Tibial artery (tissue), 4 donors: Measurements from ENCODE around the gene CRABP2.

Experiments used
- DNase-seq, 2 donors: peaks; one replicate each; pipeline ENCODE4 v3.0.0-alpha.2; 2019
- H3K27ac ChIP-seq, 2 donors: fragments of 200-600 bp; sonication (generic) in 1 of 2; 1 replicate in 1 of 2; 2 replicates in 1 of 2; pipeline ENCODE4 v1.5.1; 2018 to 2019; ENCODE audit warnings: mild to moderate bottlenecking in 1 of 2
- H3K27me3 ChIP-seq, 2 donors: fragments of 200-600 bp; sonication (generic) in 1 of 2; one replicate each; pipeline versions ENCODE4 v1.5.1 to v1.6.0; 2016 to 2019
- H3K36me3 ChIP-seq, 3 donors: fragments of 200-600 bp; sonication (generic) in 2 of 3; one replicate each; pipeline ENCODE4 v1.5.1; 2016 to 2019; ENCODE audit warnings: mild to moderate bottlenecking in 2 of 3
- H3K4me1 ChIP-seq, 4 donors: fragments of 200-600 bp; sonication (generic) in 2 of 4; 1 replicate in 3 of 4; 2 replicates in 1 of 4; pipeline ENCODE4 v1.5.1; 2016 to 2019
- H3K4me3 ChIP-seq, 2 donors: fragments of 200-600 bp; sonication (generic) in 1 of 2; 1 replicate in 1 of 2; 2 replicates in 1 of 2; pipeline ENCODE4 v1.5.1; 2018 to 2019; ENCODE audit warnings: mild to moderate bottlenecking in 2 of 2
- H3K9me3 ChIP-seq, 3 donors: fragments of 200-600 bp; sonication (generic) in 1 of 3; one replicate each; pipeline ENCODE4 v1.5.1; 2016 to 2019
- CTCF ChIP-seq, 2 experiments: fragments of 200-600 bp in 1 of 2; fragments of 450-650 bp in 1 of 2; IDR thresholded peaks; one replicate each; pipeline ENCODE4 v1.5.1; 2017 to 2019; ENCODE audit warnings: antibody characterized with exemption in 2 of 2, mild to moderate bottlenecking in 1 of 2, moderate library complexity in 1 of 2
- intact Hi-C: fragments of 100-400 bp; cut with DNase I; formaldehyde crosslinking; loops from one replicate; pipeline ENCODE4 v1.15.0; 2023; ENCODE audit warnings: low total_unique reads

The CRABP2 gene

GRCh38 chr1:156656806-156657740, 48.3 kb downstream of the CRABP2 start:
- peaks cover 0 to 54% (median 42%) of the 10 kb centered on the region in 4 donors for H3K4me1 ChIP-seq
- no peaks in the 10 kb centered on the region for H3K9me3 ChIP-seq
- no peaks in the 10 kb centered on the region for H3K36me3 ChIP-seq
- intact Hi-C loops, result loop anchor here (2.0 to 5.0 kb wide), 3 partner anchors 30 to 270 kb away; no protein-coding TSS in a partner anchor
- peak overlapping the region; percentile 32 to 40 for H3K4me3 ChIP-seq
- no peak overlapping the region for H3K27ac ChIP-seq
- DNase-seq, result peak; percentile 72 to 89
- H3K27me3 ChIP-seq, result peaks cover 0 to 37% of the 10 kb centered on the region in 2 donors
- peak; percentile 94 to 98 for TF ChIP-seq CTCF (IDR thresholded peaks at IDR 0.05)

- intact Hi-C loops, result loop anchor here (2.0 to 5.0 kb wide), 3 partner anchors 29 to 269 kb away; no protein-coding TSS in a partner anchor
- no peak overlapping the region for H3K27ac ChIP-seq
- H3K4me3 ChIP-seq, result no peak overlapping the region
- H3K4me1 ChIP-seq, result peaks cover 0 to 43% (median 31%) of the 10 kb centered on the region in 4 donors
- H3K36me3 ChIP-seq, result no peaks in the 10 kb centered on the region
- TF ChIP-seq CTCF (IDR thresholded peaks at IDR 0.05), result no peak
- H3K9me3 ChIP-seq, result no peaks in the 10 kb centered on the region
- peaks cover 0 to 48% of the 10 kb centered on the region in 2 donors for H3K27me3 ChIP-seq
- no peak for DNase-seq
These were observed 49.4 kb downstream of the CRABP2 start for GRCh38 chr1:156655904-156656516.

GRCh38 chr1:156655151-156655903, 50.1 kb downstream of the CRABP2 start:
- H3K27me3 ChIP-seq, result peaks cover 0 to 55% of the 10 kb centered on the region in 2 donors
- intact Hi-C loops, result loop anchor here (5.0 kb wide), 2 partner anchors 73 to 268 kb away; no protein-coding TSS in a partner anchor

GRCh38 chr1:156654700-156655099, 50.7 kb downstream of the CRABP2 start:
- Histone ChIP-seq H3K27ac (no peak overlapping the region), H3K4me3 (no peak overlapping the region), H3K4me1 (peaks cover 0 to 30% (median 21%) of the 10 kb centered on the region in 4 donors), H3K27me3 (peaks cover 0 to 61% of the 10 kb centered on the region in 2 donors), H3K9me3 (no peaks in the 10 kb centered on the region), H3K36me3 (no peaks in the 10 kb centered on the region)
- intact Hi-C loops, result loop anchor here (5.0 kb wide), 2 partner anchors 72 to 267 kb away; no protein-coding TSS in a partner anchor
- DNase-seq, result no peak
- TF ChIP-seq CTCF (IDR thresholded peaks at IDR 0.05), result no peak

More at GRCh38 chr1:156655151-156655903, 50.1 kb downstream of the CRABP2 start:
- no peak overlapping the region for H3K27ac ChIP-seq
- H3K4me3 ChIP-seq, result no peak overlapping the region
- no peak for TF ChIP-seq CTCF (IDR thresholded peaks at IDR 0.05)
- peaks cover 0 to 36% (median 25%) of the 10 kb centered on the region in 4 donors for H3K4me1 ChIP-seq
- H3K36me3 ChIP-seq, result no peaks in the 10 kb centered on the region
- DNase-seq, result no peak
- no peaks in the 10 kb centered on the region for H3K9me3 ChIP-seq

- peaks cover 0 to 75% of the 10 kb centered on the region in 2 donors for H3K27me3 ChIP-seq
- DNase-seq, result no peak
- H3K9me3 ChIP-seq, result no peaks in the 10 kb centered on the region
- no peak for TF ChIP-seq CTCF (IDR thresholded peaks at IDR 0.05)
- no peak overlapping the region for H3K4me3 ChIP-seq
- peaks cover 0 to 16% (median 13%) of the 10 kb centered on the region in 4 donors for H3K4me1 ChIP-seq
- intact Hi-C loops, result no loop called here
- H3K27ac ChIP-seq, result no peak overlapping the region
- no peaks in the 10 kb centered on the region for H3K36me3 ChIP-seq
These were observed 52.4 kb downstream of the CRABP2 start for GRCh38 chr1:156652992-156653355.
